ENCODE measurements around the gene NCOA7. TPM values are rescaled to one million over a fixed set of nuclear protein-coding genes. Genes with fewer than 3 reads are reported as not detected.

The NCOA7 gene
- total RNA-seq, 1 experiment from 2014 or later, result 37.3 TPM

- in situ Hi-C loops (cut with HindIII; ENCODE audit: low pct_unique_long_range_greater_than_20kb, low sequenced_read_pairs), result no loop called here
- ATAC-seq (no peak), DNase-seq (ENCODE audit: low read depth, low spot score) (no peak)
- Histone ChIP-seq H3K27me3 (ENCODE audit: control insufficient read depth, insufficient read depth, low read length) (no peaks in the 10 kb centered on the region), H3K9me3 (ENCODE audit: control insufficient read depth, insufficient read depth, low read depth, low read length) (no peaks in the 10 kb centered on the region), H3K4me3 (ENCODE audit: low read depth in 2 of 2, low read length in 2 of 2) (no peak overlapping the region), H3K4me1 (ENCODE audit: control insufficient read depth, insufficient read depth, low read length) (peaks cover 33% of the 10 kb centered on the region), H3K27ac (ENCODE audit: low read length) (no peak overlapping the region), H3K36me3 (ENCODE audit: control insufficient read depth, insufficient read depth, low read length) (no peaks in the 10 kb centered on the region; the same call in 1 of the 2 replicates)
- no peak for TF ChIP-seq CTCF (IDR thresholded peaks at IDR 0.05)
- TF ChIP-seq REST (IDR thresholded peaks at IDR 0.05; ENCODE audit: insufficient read depth in 1 of 2, low read depth in 2 of 2, low read length in 1 of 2), result no peak
- ChIA-PET POLR2A (interaction anchor here (0.6 kb wide), 1 partner anchor 195 kb away, joined by 11 read pairs; no protein-coding TSS in a partner anchor), CTCF (no interaction called here)
- no TSS peak for BruUV-seq (replicated peaks)
- intact Hi-C loops (cut with micrococcal nuclease; ENCODE audit: unreplicated experiment), result no loop called here
These were observed 3.8 kb downstream of the NCOA7 start for GRCh38 chr6:125794342-125795137.

- Histone ChIP-seq H3K4me3 (ENCODE audit: low read depth in 2 of 2, low read length in 2 of 2) (no peak overlapping the region), H3K27ac (ENCODE audit: low read length) (no peak overlapping the region), H3K27me3 (ENCODE audit: control insufficient read depth, insufficient read depth, low read length) (no peaks in the 10 kb centered on the region), H3K4me1 (ENCODE audit: control insufficient read depth, insufficient read depth, low read length) (peaks cover 27% of the 10 kb centered on the region), H3K9me3 (ENCODE audit: control insufficient read depth, insufficient read depth, low read depth, low read length) (no peaks in the 10 kb centered on the region), H3K36me3 (ENCODE audit: control insufficient read depth, insufficient read depth, low read length) (no peaks in the 10 kb centered on the region; the same call in 1 of the 2 replicates)
- POLR2A ChIA-PET, result interaction anchor here (0.6 kb wide), 1 partner anchor 194 kb away, joined by 11 read pairs; no protein-coding TSS in a partner anchor
- intact Hi-C loops (cut with micrococcal nuclease; ENCODE audit: unreplicated experiment), result no loop called here
- no peak for ATAC-seq
- no TSS peak for BruUV-seq (replicated peaks)
- TF ChIP-seq POLR2AphosphoS5 (IDR thresholded peaks at IDR 0.05; ENCODE audit: low read depth, low read length) (no peak), TCF7L2 (IDR thresholded peaks at IDR 0.05; ENCODE audit: low read depth, low read length) (no peak), REST (IDR thresholded peaks at IDR 0.05; ENCODE audit: insufficient read depth in 1 of 2, low read depth in 2 of 2, low read length in 1 of 2) (no peak), SIN3A (IDR thresholded peaks at IDR 0.05; ENCODE audit: borderline replicate concordance, insufficient read depth, low read depth, low read length) (no peak), CTCF (IDR thresholded peaks at IDR 0.05) (no peak)
- in situ Hi-C loops (cut with HindIII; ENCODE audit: low pct_unique_long_range_greater_than_20kb, low sequenced_read_pairs), result no loop called here
- DNase-seq (ENCODE audit: low read depth, low spot score), result no peak
- CTCF ChIA-PET, result no interaction called here
These were observed 4.5 kb downstream of the NCOA7 start for GRCh38 chr6:125795301-125795700.

All from Panc1 (cell line).